Activated CD4-positive, alpha-beta T cell treated with anti-CD3 and anti-CD28 coated beads, Interleukin-2, amount 10 ng/mL, durations not matched to agents 24 days and 14 days (primary cell): Measurements from ENCODE around the gene ARL6IP6. TPM values are rescaled to one million over a fixed set of nuclear protein-coding genes. Genes with fewer than 3 reads are reported as not detected.

Experiments used
- DNase-seq: peaks from one replicate; pipeline ENCODE4 v3.0.0; 2022
- H3K27ac Mint-ChIP-seq: one replicate; pipeline ENCODE4 v1.8.0; 2022; ENCODE audit warnings: mild to moderate bottlenecking, mixed read lengths
- H3K27me3 Mint-ChIP-seq: one replicate; pipeline ENCODE4 v1.8.0; 2022; ENCODE audit warnings: mixed read lengths
- H3K36me3 Mint-ChIP-seq: one replicate; pipeline ENCODE4 v1.8.0; 2022; ENCODE audit warnings: low read depth, mild to moderate bottlenecking, mixed read lengths
- H3K4me1 Mint-ChIP-seq: one replicate; pipeline ENCODE4 v1.8.0; 2021; ENCODE audit warnings: mixed read lengths
- H3K4me3 Mint-ChIP-seq: one replicate; pipeline ENCODE4 v1.8.0; 2022; ENCODE audit warnings: mild to moderate bottlenecking, moderate library complexity, mixed read lengths
- H3K9me3 Mint-ChIP-seq: one replicate; pipeline ENCODE4 v1.8.0; 2021; ENCODE audit warnings: mixed read lengths
- intact Hi-C: fragments of 100-400 bp; cut with micrococcal nuclease; formaldehyde crosslinking; loops from one replicate; pipeline ENCODE4 v1.15.1; 2023
- total RNA-seq: library from RNA; stranded (reverse); gene quantifications from 2 replicates; pipeline ENCODE4 v1.2.3, GENCODE V29; 2022

The ARL6IP6 gene
- total RNA-seq, 1 donor from 2014 or later = 31.2 TPM

DNA sequence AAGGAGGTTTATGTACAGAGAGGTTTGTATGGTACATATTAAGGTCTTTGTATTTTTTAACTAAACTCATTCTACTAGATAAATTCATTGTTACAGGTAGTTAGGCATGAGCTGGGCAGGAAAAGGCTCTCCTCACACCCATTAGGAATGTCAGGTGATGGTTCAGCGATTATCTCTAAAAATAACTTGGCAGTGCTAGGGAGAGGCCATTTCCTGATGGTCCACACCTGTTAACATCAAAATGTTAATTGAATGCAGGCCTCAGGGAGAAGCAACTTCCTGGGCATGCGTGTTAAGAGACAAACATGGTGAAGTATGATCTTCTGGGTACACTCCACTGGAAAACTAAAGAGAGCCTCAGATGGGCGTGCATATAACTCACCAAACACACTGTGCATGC lies 73.6 kb downstream of the ARL6IP6 start:
- no peaks in the 10 kb centered on the region for H3K36me3 Mint-ChIP-seq
- no peak overlapping the region for H3K4me3 Mint-ChIP-seq
- peaks cover 4% of the 10 kb centered on the region for H3K27me3 Mint-ChIP-seq
- intact Hi-C loops = no loop called here
- peaks cover 7% of the 10 kb centered on the region for H3K9me3 Mint-ChIP-seq
- no peak for DNase-seq
- H3K4me1 Mint-ChIP-seq = no peaks in the 10 kb centered on the region
- H3K27ac Mint-ChIP-seq = no peak overlapping the region

DNA sequence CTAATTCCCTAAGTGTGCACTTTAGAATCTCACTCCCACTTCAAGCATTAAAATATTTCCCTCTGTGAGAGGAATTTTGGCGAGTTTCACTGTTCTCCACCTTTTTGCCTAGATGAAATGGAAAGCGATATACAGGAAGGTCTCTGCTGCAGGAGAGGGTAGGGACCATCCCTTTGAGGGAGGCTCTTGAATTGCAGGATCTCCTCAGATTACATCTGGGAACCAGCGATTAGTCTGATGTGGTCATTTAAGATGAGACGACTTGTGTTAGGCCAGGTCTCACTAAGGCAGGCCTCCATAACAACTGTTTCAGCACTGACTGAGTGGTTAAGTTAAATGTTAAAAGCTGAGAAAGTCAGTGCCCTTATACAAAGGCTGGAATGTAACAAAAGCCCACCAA lies 74.6 kb downstream of the ARL6IP6 start:
- intact Hi-C loops = no loop called here
- H3K4me1 Mint-ChIP-seq = no peaks in the 10 kb centered on the region
- no peaks in the 10 kb centered on the region for H3K9me3 Mint-ChIP-seq
- no peak overlapping the region for H3K4me3 Mint-ChIP-seq
- no peaks in the 10 kb centered on the region for H3K36me3 Mint-ChIP-seq
- DNase-seq = no peak
- H3K27me3 Mint-ChIP-seq = peaks cover under 1% of the 10 kb centered on the region
- no peak overlapping the region for H3K27ac Mint-ChIP-seq

DNA sequence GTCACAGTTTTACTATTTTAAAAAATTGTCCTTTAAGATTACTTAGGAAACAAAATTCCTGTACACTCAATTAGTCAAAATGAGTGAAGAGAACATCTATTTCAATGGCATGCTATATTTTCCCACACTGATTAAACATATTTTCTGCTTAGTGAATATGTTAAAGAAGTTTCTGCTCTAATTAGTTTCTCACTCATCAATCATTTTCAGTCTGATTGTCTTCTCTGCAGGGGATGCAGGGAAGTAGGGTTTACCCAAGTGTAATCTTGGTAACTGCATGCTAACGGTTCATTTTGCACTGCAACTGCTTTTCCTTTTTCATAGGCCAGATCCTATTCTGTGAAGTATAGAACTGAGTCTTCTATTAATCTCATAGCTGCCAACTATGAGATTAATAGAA lies 78.5 kb downstream of the ARL6IP6 start:
- DNase-seq = no peak
- intact Hi-C loops = no loop called here
- H3K36me3 Mint-ChIP-seq = no peaks in the 10 kb centered on the region
- H3K4me3 Mint-ChIP-seq = no peak overlapping the region
- no peak overlapping the region for H3K27ac Mint-ChIP-seq
- peaks cover 2% of the 10 kb centered on the region for H3K27me3 Mint-ChIP-seq
- no peaks in the 10 kb centered on the region for H3K9me3 Mint-ChIP-seq
- H3K4me1 Mint-ChIP-seq = no peaks in the 10 kb centered on the region

DNA sequence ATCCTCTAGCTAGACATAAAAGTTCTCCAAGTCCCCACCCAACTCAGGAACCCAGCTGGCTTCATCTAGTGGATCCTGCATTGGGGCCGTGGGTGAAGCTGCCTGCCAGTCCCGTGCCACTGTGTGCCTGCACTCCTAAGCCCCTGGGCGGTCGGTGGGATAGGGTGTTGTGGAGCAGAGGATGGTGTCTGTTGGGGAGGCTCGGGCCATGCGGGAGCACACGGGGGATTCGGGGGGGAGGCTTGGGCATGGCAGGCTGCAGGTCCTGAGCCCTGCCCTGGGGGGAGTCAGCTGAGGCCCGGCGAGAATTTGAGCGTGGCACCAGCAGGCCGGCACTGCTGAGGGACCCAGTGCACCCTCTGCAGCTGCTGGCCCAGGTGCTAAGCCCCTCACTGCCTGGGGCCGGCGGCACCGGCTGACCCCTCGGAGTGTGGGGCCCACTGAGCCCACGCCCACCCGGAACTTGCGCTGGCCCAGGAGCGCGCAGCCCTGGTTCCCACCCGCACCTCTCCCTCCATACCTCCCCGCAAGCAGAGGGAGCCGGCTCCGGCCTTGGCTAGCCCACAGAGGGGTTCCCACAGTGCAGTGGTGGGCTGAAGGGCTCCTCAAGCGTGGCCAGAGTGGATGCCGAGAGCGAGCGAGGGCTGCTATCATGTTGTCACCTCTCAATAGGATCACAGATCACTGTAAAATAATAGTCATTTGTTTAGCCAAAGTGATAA lies 86.4 kb downstream of the ARL6IP6 start:
- Mint-ChIP-seq H3K4me3 (no peak overlapping the region), H3K27ac (no peak overlapping the region), H3K27me3 (peaks cover 6% of the 10 kb centered on the region), H3K36me3 (no peaks in the 10 kb centered on the region), H3K9me3 (no peaks in the 10 kb centered on the region), H3K4me1 (no peaks in the 10 kb centered on the region)
- intact Hi-C loops = no loop called here
- no peak for DNase-seq

DNA sequence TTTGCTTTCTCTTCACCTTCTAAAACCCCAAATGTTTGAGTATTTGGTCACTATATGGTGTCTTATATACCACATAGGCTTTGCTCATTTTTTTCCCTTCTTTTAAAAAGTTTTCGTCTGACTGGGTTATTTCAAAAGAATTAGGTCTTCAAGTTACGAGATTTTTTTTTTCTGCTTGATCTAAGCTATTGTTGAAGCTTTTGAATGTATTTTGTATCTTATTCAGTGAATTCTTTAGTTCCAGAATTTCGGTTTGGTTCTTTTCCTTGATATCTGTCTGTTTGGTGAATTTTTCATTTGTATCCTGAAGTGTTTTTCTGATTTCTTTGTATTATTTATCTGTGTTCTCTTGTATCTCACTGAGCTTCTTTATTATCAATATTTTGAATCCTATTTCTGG lies 93.5 kb downstream of the ARL6IP6 start:
- H3K4me3 Mint-ChIP-seq = no peak overlapping the region
- peaks cover 6% of the 10 kb centered on the region for H3K4me1 Mint-ChIP-seq
- H3K27me3 Mint-ChIP-seq = peaks cover 2% of the 10 kb centered on the region
- DNase-seq = no peak
- H3K36me3 Mint-ChIP-seq = no peaks in the 10 kb centered on the region
- H3K9me3 Mint-ChIP-seq = peaks cover 9% of the 10 kb centered on the region
- no peak overlapping the region for H3K27ac Mint-ChIP-seq
- intact Hi-C loops = no loop called here

Other genes with a start within 250 kb of the ARL6IP6 start
- 166 TPM in 2 replicates for gene PRPF40A, start 1.2 kb upstream of the ARL6IP6 start, total RNA-seq